Measurements from ENCODE around the gene BRAF. TPM values are rescaled to one million over a fixed set of nuclear protein-coding genes. Genes with fewer than 3 reads are reported as not detected.

Gene BRAF
- total RNA-seq, 5 donors from 2014 or later (not counting 1 experiment from before 2014, with no cell fraction given): 39.3 to 65.1 (median 42.2) TPM

DNA sequence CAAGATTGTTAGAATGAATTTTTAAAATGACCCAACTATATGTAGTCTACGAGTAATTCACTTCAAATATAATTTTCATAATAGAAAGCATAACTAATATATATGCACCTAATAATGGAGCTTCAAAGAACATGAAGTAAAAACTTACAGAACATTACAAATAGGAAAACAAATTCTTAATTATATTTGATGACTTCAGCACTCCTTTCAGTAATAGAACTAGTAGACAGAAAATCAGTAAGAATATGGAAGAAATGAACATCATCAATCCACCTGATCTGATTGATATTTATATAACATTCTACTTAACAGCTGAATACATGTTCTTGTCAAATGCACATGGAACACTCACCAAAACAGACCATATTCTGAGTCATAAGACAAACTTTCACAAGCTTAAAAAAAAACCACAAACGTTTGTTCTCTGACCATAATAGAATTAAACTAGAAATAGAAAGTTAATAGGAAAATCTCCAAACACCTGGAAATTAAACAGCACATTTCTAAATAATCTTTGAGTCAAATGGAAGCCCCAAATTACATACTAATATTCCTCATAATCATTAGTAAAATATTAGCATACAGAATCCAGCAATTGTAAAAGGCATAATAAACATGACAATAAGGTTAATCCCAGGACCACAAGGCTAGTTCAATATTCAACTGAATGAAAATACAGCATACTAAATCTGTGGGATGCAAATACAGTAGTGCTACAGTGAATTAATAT lies 48.0 kb downstream of the BRAF start:
- peaks cover 27% of the 10 kb centered on the region for H3K36me3 Mint-ChIP-seq
- ATAC-seq (replicated peaks in 1 of 4) (no peak), DNase-seq (peak in 1 of 35 experiments; percentile 8)
- H3K4me1 ChIP-seq (ENCODE audit: control insufficient read depth in 1 of 2, extremely low read depth in 1 of 2, insufficient read depth in 2 of 2, low read length in 2 of 2): peaks cover 7 to 10% of the 10 kb centered on the region in 2 experiments
- no peak overlapping the region for H3K4me3 ChIP-seq (ENCODE audit: control insufficient read depth in 1 of 2, extremely low read depth in 1 of 2, low read length in 1 of 2)
- H3K4me3 Mint-ChIP-seq: no peak overlapping the region
- H3K27ac ChIP-seq (ENCODE audit: low read length): no peak overlapping the region
- CTCF ChIA-PET: interaction anchor here in 1 of 2 donors (0.6 kb wide), 1 partner anchor 15 kb away, joined by 3 read pairs; no protein-coding TSS in a partner anchor
- no peaks in the 10 kb centered on the region for H3K27me3 Mint-ChIP-seq
- H3K27me3 ChIP-seq (replicated peaks in 1 of 2; ENCODE audit: control insufficient read depth in 2 of 2, extremely low read depth in 1 of 2, insufficient read depth in 2 of 2, low read length in 1 of 2): no peaks in the 10 kb centered on the region
- POLR2A ChIA-PET: interaction anchor here (0.6 kb wide), 2 partner anchors 33 to 1492 kb away, joined by 3 to 5 read pairs; no protein-coding TSS in a partner anchor
- no CpG with 5 or more reads among the region's 2 CpGs for WGBS (ENCODE audit: insufficient coverage)
- peaks cover 51 to 60% (median 57%) of the 10 kb centered on the region in 3 donors for H3K4me1 Mint-ChIP-seq
- peaks cover 0 to 6% (median 3%) of the 10 kb centered on the region in 3 donors for H3K9me3 Mint-ChIP-seq
- no peak overlapping the region for H3K27ac Mint-ChIP-seq
- no peaks in the 10 kb centered on the region for H3K9me3 ChIP-seq
- no peaks in the 10 kb centered on the region for H3K36me3 ChIP-seq (ENCODE audit: control insufficient read depth in 2 of 2, extremely low read depth in 1 of 2, insufficient read depth in 1 of 2, low read length in 1 of 2)

DNA sequence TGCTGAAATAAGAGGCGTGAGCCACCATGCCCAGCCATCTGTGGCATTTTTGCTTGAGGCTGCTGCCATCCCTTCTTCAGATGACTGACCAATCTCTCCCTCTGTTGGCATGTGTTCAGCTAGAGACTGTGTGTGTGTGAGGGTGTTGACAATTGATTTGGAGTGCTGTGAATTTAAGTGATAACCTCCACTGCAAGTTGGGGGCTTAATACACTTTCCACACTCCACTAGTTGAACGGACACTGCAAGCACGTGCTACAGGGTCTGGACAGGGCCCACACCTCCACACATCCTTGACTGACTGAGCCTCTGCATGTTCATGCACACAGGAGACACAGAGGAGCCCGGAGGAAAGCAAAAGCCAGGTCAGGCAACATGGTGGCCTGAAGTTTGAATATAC lies 51.3 kb downstream of the BRAF start:
- H3K27me3 Mint-ChIP-seq: no peaks in the 10 kb centered on the region
- H3K4me3 Mint-ChIP-seq: no peak overlapping the region
- DNase-seq: no peak

DNA sequence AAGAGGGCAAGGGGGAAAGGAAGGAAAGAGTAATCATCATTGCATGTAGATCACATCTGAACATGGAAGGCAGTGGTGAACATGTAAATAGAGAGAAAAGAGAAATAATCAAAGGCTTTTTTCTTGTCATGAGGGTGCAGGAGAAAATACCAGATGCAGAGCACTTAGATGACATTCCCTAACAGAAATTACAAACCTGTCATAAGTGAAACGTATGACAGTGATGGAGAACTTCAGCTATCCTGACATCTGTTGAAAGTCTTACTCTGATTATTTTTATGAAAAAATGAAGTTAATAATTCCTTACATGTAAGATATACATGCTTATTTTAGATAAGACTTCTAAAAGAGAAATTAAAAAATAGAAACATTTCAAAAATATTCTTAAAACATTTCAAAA lies 54.7 kb downstream of the BRAF start:
- H3K4me1 ChIP-seq (ENCODE audit: control insufficient read depth in 1 of 2, extremely low read depth in 1 of 2, insufficient read depth in 2 of 2, low read length in 2 of 2): peaks cover 5 to 8% of the 10 kb centered on the region in 2 experiments
- no peak overlapping the region for H3K27ac Mint-ChIP-seq
- H3K4me1 Mint-ChIP-seq: peaks cover 45 to 51% (median 51%) of the 10 kb centered on the region in 3 donors

More for the DNA sequence above, 51.3 kb downstream of the BRAF start:
- ChIA-PET CTCF (no interaction called here), POLR2A (interaction anchor here in 1 of 2 donors (0.6 to 0.8 kb wide), 2 partner anchors 55 to 109 kb away, joined by 3 read pairs; no protein-coding TSS in a partner anchor)
- Histone ChIP-seq H3K36me3 (ENCODE audit: control insufficient read depth in 2 of 2, extremely low read depth in 1 of 2, insufficient read depth in 1 of 2, low read length in 1 of 2) (no peaks in the 10 kb centered on the region), H3K4me1 (ENCODE audit: control insufficient read depth in 1 of 2, extremely low read depth in 1 of 2, insufficient read depth in 2 of 2, low read length in 2 of 2) (peaks cover 10 to 15% of the 10 kb centered on the region in 2 experiments), H3K27me3 (replicated peaks in 1 of 2; ENCODE audit: control insufficient read depth in 2 of 2, extremely low read depth in 1 of 2, insufficient read depth in 2 of 2, low read length in 1 of 2) (no peaks in the 10 kb centered on the region), H3K4me3 (ENCODE audit: control insufficient read depth in 1 of 2, extremely low read depth in 1 of 2, low read length in 1 of 2) (no peak overlapping the region), H3K9me3 (no peaks in the 10 kb centered on the region), H3K27ac (ENCODE audit: low read length) (no peak overlapping the region)
- Mint-ChIP-seq H3K9me3 (peaks cover 0 to 4% (median 3%) of the 10 kb centered on the region in 3 donors), H3K4me1 (peaks cover 59 to 63% (median 60%) of the 10 kb centered on the region in 3 donors), H3K27ac (no peak overlapping the region), H3K36me3 (peaks cover 26% of the 10 kb centered on the region)
- WGBS (ENCODE audit: insufficient coverage): 100% methylated on average over 3 of the region's 4 CpGs
- ATAC-seq (replicated peaks in 1 of 4): no peak

DNA sequence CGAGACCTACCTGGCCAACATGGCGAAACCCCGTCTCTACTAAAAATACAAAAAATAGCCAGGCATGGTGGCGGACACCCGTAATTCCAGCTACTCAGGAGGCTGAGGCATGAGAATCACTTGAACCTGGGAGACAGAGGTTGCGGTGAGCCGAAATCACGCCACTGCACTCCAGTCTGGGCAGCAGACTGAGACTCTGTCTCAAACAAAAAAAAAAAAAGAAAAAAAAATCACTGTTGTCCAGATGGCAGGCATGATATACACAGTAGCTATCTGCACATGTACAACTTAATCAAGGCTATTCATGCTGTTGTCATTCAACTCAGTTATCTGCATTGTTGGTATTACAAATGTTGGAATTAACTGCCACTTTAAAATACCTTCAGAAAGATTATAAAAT lies 55.3 kb downstream of the BRAF start:
- no peak overlapping the region for H3K27ac ChIP-seq (ENCODE audit: low read length)
- DNase-seq: no peak
- H3K9me3 ChIP-seq: no peaks in the 10 kb centered on the region
- WGBS (ENCODE audit: insufficient coverage): 100% methylated on average over 8 of the region's 8 CpGs
- ChIA-PET CTCF (interaction anchor here (0.6 to 0.7 kb wide), 3 partner anchors 392 to 1691 kb away, joined by 4 read pairs; no protein-coding TSS in a partner anchor), POLR2A (interaction anchor here in 1 of 2 donors (0.7 kb wide), 2 partner anchors 56 to 85 kb away, joined by 4 to 6 read pairs; no protein-coding TSS in a partner anchor)
- H3K4me3 ChIP-seq (ENCODE audit: control insufficient read depth in 1 of 2, extremely low read depth in 1 of 2, low read length in 1 of 2): no peak overlapping the region
- no peaks in the 10 kb centered on the region for H3K27me3 ChIP-seq (replicated peaks in 1 of 2; ENCODE audit: control insufficient read depth in 2 of 2, extremely low read depth in 1 of 2, insufficient read depth in 2 of 2, low read length in 1 of 2)
- Mint-ChIP-seq H3K27me3 (no peaks in the 10 kb centered on the region), H3K4me1 (peaks cover 47 to 51% (median 51%) of the 10 kb centered on the region in 3 donors), H3K36me3 (peaks cover 21% of the 10 kb centered on the region), H3K9me3 (peaks cover 0 to 4% (median 0%) of the 10 kb centered on the region in 3 donors), H3K4me3 (no peak overlapping the region), H3K27ac (no peak overlapping the region)
- no peak for ATAC-seq (replicated peaks in 1 of 4)
- no peaks in the 10 kb centered on the region for H3K36me3 ChIP-seq (ENCODE audit: control insufficient read depth in 2 of 2, extremely low read depth in 1 of 2, insufficient read depth in 1 of 2, low read length in 1 of 2)
- H3K4me1 ChIP-seq (ENCODE audit: control insufficient read depth in 1 of 2, extremely low read depth in 1 of 2, insufficient read depth in 2 of 2, low read length in 2 of 2): peaks cover 5 to 8% of the 10 kb centered on the region in 2 experiments

More for the DNA sequence above, 54.7 kb downstream of the BRAF start:
- Mint-ChIP-seq H3K27me3 (no peaks in the 10 kb centered on the region), H3K9me3 (no peaks in the 10 kb centered on the region), H3K36me3 (peaks cover 22% of the 10 kb centered on the region), H3K4me3 (no peak overlapping the region)
- Histone ChIP-seq H3K27ac (ENCODE audit: low read length) (no peak overlapping the region), H3K4me3 (ENCODE audit: control insufficient read depth in 1 of 2, extremely low read depth in 1 of 2, low read length in 1 of 2) (no peak overlapping the region), H3K36me3 (ENCODE audit: control insufficient read depth in 2 of 2, extremely low read depth in 1 of 2, insufficient read depth in 1 of 2, low read length in 1 of 2) (no peaks in the 10 kb centered on the region), H3K9me3 (no peaks in the 10 kb centered on the region), H3K27me3 (replicated peaks in 1 of 2; ENCODE audit: control insufficient read depth in 2 of 2, extremely low read depth in 1 of 2, insufficient read depth in 2 of 2, low read length in 1 of 2) (no peaks in the 10 kb centered on the region)
- WGBS (ENCODE audit: insufficient coverage): no CpG with 5 or more reads among the region's 1 CpG
- ChIA-PET CTCF (interaction anchor here (0.6 to 0.7 kb wide), 5 partner anchors 23 to 1692 kb away, joined by 3 to 4 read pairs (median 4); no protein-coding TSS in a partner anchor), POLR2A (interaction anchor here in 1 of 2 donors (0.7 kb wide), 2 partner anchors 24 to 84 kb away, joined by 6 read pairs; no protein-coding TSS in a partner anchor)
- DNase-seq: no peak
- ATAC-seq (replicated peaks in 1 of 4): no peak

DNA sequence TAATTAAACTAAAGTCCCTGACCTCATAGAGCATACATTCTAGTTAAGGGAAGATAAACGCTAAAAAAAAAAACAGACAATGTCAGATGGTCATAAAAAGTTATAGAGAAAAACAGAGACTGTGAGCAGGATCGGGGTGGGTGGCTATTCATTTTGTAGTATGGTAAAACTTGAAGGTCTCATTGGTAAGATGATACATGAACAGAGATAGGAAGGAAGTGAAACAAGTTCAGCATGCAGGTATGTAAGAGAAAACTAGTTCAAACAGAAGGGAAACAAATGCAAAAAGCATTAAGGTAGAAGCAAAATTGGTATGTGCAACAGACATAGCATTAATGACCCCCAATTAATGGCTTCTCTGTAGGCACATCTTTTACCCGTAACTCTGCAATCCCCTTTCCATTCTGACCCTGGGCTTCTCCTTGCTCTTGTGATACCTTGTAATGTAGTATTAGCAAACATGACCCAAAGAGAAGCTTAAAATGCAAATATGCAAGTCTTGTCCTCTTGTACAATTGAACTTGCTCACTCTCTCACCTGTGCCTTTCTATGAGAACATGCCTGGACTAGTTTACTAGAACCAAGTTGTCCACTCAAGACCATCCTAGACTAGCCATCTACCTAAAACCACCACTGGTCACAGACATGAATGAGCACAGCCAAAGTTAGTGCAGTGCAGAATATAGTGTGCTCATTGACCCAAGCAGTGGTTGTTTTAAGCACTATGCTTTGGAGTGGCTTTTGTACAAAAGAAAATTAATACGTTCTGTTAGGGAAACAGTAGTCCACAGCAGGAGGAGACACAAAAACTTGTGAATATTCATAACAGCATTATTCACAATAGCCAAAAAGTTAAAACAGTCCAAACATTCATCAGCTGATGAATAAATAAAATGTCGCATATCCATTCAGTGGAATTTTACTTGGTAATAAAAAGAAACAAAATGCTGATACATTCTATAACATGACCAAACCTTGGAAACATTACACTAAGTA lies 57.0 kb downstream of the BRAF start:
- 100% methylated on average over 2 of the region's 5 CpGs for WGBS (ENCODE audit: insufficient coverage)
- H3K36me3 ChIP-seq (ENCODE audit: control insufficient read depth in 2 of 2, extremely low read depth in 1 of 2, insufficient read depth in 1 of 2, low read length in 1 of 2): no peaks in the 10 kb centered on the region
- no peak overlapping the region for H3K4me3 Mint-ChIP-seq
- no peaks in the 10 kb centered on the region for H3K27me3 Mint-ChIP-seq
- ATAC-seq (replicated peaks in 1 of 4): no peak
- H3K4me1 Mint-ChIP-seq: peaks cover 54 to 63% (median 56%) of the 10 kb centered on the region in 3 donors
- DNase-seq: no peak
- H3K36me3 Mint-ChIP-seq: peaks cover 27% of the 10 kb centered on the region
- H3K4me1 ChIP-seq (ENCODE audit: control insufficient read depth in 1 of 2, extremely low read depth in 1 of 2, insufficient read depth in 2 of 2, low read length in 2 of 2): peaks cover 5% of the 10 kb centered on the region in 2 experiments
- no peaks in the 10 kb centered on the region for H3K9me3 ChIP-seq
- peaks cover 3 to 8% (median 5%) of the 10 kb centered on the region in 3 donors for H3K9me3 Mint-ChIP-seq
- H3K27ac Mint-ChIP-seq: no peak overlapping the region
- CTCF ChIA-PET: no interaction called here
- POLR2A ChIA-PET: no interaction called here
- no peaks in the 10 kb centered on the region for H3K27me3 ChIP-seq (replicated peaks in 1 of 2; ENCODE audit: control insufficient read depth in 2 of 2, extremely low read depth in 1 of 2, insufficient read depth in 2 of 2, low read length in 1 of 2)
- H3K4me3 ChIP-seq (ENCODE audit: control insufficient read depth in 1 of 2, extremely low read depth in 1 of 2, low read length in 1 of 2): no peak overlapping the region
- H3K27ac ChIP-seq (ENCODE audit: low read length): no peak overlapping the region

DNA sequence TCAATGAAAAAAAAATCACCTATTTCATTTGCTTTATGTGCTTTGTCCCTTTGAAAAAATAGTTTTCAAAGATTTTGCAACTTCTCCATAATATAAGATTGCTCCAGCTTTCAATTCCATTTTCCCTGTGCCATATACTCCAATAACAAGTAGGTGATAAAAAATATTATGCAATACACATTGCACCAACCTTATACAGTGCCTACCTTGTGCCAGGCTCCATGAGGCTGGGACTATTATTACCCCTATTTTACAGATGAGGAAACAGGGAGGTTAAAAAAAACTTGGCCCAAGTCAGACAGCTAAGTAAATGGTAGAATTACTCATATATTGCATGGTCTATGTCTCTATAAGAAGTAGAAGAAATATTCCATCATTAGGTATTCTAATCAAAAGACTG lies 57.8 kb downstream of the BRAF start:
- Mint-ChIP-seq H3K4me1 (peaks cover 59 to 68% (median 62%) of the 10 kb centered on the region in 3 donors), H3K36me3 (peaks cover 27% of the 10 kb centered on the region), H3K27ac (no peak overlapping the region), H3K9me3 (peaks cover 3 to 8% (median 5%) of the 10 kb centered on the region in 3 donors), H3K4me3 (no peak overlapping the region), H3K27me3 (no peaks in the 10 kb centered on the region)
- CTCF ChIA-PET: no interaction called here
- no peak overlapping the region for H3K27ac ChIP-seq (ENCODE audit: low read length)
- ATAC-seq (replicated peaks in 1 of 4) (no peak), DNase-seq (no peak)
- H3K4me3 ChIP-seq (ENCODE audit: control insufficient read depth in 1 of 2, extremely low read depth in 1 of 2, low read length in 1 of 2): no peak overlapping the region
- H3K9me3 ChIP-seq: no peaks in the 10 kb centered on the region
- H3K27me3 ChIP-seq (replicated peaks in 1 of 2; ENCODE audit: control insufficient read depth in 2 of 2, extremely low read depth in 1 of 2, insufficient read depth in 2 of 2, low read length in 1 of 2): no peaks in the 10 kb centered on the region
- peaks cover 3 to 5% of the 10 kb centered on the region in 2 experiments for H3K4me1 ChIP-seq (ENCODE audit: control insufficient read depth in 1 of 2, extremely low read depth in 1 of 2, insufficient read depth in 2 of 2, low read length in 2 of 2)
- no peaks in the 10 kb centered on the region for H3K36me3 ChIP-seq (ENCODE audit: control insufficient read depth in 2 of 2, extremely low read depth in 1 of 2, insufficient read depth in 1 of 2, low read length in 1 of 2)
- POLR2A ChIA-PET: no interaction called here
